Activated CD8-positive, alpha-beta memory T cell treated with anti-CD3 and anti-CD28 coated beads for 1 hour (primary cell): ENCODE results near the gene DAB1.
"Not testable (repeated sequence)": the region's sequence is repeated elsewhere in the genome, so short reads cannot be mapped to it uniquely, and the experiment has no call there.

Experiments
- DNase-seq, 2 donors: peaks; one replicate each; pipeline ENCODE4 v3.0.0-alpha.2; 2020; ENCODE audit warnings: low read depth in 1 of 2; ENCODE audit errors: extremely low read depth in 1 of 2

Gene DAB1

DNA sequence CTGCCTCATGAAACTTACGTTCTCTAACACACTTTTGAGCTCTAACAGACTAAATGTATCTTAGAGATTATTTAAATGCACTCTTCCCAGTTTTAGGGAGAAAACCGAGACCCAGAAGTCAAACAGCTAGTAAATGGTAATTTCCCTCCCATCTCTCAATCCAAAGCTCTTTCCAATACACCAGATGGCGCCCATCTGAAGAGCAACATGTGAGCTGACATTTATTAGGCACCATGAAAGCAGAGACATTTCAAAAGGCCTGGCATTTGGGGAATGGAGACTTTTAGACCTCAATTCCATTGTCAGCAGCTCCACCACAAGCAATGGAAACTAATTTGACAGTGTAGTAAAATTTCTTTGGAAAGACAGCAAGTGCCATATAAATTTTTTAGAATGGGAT lies 191.4 kb downstream of the DAB1 start:
- no peak for DNase-seq

GRCh38 chr1:57229998-57230397 lies 193.9 kb downstream of the DAB1 start:
- DNase-seq: no peak

- DNase-seq: no peak
Observed at GRCh38 chr1:57229076-57229475, 194.8 kb downstream of the DAB1 start.

GRCh38 chr1:57222801-57223200 lies 201.1 kb downstream of the DAB1 start:
- no peak for DNase-seq

- no peak for DNase-seq
Observed at GRCh38 chr1:57222307-57222706, 201.6 kb downstream of the DAB1 start.

DNA sequence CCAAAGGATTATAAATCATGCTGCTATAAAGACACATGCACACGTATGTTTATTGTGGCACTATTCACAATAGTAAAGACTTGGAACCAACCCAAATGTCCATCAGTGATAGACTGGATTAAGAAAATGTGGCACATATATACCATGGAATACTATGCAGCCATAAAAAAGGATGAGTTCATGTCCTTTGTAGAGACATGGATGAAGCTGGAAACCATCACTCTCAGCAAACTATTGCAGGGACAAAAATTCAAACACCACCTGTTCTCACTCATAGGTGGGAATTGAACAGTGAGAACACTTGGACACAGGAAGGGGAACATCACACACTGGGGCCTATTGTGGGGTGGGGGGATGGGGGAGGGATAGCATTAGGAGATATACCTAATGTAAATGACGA lies 203.0 kb downstream of the DAB1 start:
- DNase-seq: not testable (repeated sequence)

DNA sequence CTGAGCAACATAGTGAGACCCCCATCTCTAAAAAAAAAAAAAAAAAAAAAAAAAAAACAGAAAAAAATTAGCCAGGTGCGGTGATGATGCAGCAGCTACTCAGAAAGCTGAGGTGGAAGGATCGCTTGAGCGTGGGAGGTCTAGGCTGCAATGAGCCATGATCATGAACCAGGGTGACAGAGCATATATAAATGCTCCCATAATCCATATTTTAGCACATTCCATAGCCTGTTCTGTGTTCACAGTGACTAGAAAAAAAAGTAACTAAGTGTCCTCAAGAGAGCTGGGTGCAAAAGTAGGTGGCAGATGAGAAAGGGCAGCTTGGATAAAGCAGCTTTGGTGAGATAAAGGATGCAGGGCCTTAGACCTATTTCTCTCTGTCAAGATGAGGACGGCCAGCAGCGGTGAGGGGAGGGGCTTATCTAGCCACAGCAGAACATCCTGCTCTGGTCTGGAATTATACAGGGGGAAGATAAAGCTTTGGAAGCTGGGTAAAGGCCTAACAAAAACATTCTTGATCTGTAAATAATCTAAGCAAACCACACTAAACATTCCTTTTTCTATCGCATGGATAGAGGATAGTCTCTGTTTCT lies 205.3 kb downstream of the DAB1 start:
- no peak for DNase-seq

DNA sequence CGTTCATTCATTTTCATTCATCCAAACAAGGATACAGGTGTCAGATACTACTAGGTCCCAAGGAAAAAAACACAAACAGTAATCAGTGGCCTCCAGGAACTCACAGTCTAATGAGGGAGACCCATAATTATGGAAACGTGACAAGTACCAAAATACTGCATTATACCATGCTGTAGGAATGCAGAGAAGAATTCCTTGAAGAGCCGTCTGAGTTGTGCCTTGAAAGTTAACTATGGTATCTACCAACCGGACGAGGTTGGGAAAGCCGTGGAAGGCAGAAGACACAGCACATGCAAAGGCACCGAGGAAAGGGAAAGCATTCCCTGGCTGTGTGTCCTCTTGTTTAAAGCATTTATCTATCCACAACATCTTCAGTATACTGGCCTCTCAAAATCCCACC lies 206.0 kb downstream of the DAB1 start:
- DNase-seq: no peak

- no peak for DNase-seq
Observed at GRCh38 chr1:57214951-57215575, 208.8 kb downstream of the DAB1 start.

- DNase-seq: no peak
Observed at GRCh38 chr1:57210881-57211280, 213.0 kb downstream of the DAB1 start.

DNA sequence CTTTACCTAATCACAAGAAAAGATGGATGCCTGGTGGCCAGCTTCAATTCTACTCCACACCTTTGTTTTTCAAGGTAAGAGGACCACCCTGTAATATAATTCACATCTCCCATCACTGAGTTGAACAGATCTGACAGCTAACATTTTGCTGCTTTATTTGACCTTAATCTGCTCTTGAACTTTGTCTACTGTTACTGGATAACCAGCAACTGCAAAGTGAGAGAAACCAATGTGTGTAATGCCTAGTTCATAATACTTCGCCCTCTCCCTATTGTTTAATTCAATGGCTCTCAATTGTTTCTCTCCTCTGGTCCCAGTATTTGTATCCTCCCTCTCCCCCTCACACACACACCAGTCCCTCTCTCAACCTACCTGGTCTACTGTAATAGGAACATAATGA lies 214.4 kb downstream of the DAB1 start:
- no peak for DNase-seq

DNA sequence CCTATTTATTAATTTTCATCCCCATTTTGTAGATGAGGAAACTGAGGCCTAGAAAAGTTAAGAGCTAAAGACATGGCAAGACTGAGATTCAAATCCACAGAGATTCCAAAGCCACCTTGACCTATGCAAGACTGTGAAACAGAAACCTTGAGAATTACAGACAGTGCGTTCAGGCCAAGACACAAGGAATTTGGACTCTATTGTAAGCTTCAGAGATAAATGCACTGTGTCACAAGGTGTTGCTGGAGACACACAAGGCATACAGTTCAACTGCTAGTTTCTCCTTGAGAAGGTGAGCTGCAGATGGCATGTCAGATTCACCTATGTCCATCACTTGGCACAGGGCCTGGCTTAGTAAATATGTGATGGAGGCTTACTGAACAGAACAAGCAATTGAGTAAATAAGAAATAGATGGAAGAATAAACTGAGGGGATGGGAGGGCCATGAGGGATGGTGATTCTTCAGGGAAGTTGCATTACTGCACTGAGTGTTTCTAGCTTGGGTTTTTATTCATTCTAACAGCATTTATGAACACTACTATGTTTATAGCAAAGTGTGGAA lies 215.0 kb downstream of the DAB1 start:
- no peak for DNase-seq

GRCh38 chr1:57206038-57206437 lies 217.8 kb downstream of the DAB1 start:
- DNase-seq: no peak

DNA sequence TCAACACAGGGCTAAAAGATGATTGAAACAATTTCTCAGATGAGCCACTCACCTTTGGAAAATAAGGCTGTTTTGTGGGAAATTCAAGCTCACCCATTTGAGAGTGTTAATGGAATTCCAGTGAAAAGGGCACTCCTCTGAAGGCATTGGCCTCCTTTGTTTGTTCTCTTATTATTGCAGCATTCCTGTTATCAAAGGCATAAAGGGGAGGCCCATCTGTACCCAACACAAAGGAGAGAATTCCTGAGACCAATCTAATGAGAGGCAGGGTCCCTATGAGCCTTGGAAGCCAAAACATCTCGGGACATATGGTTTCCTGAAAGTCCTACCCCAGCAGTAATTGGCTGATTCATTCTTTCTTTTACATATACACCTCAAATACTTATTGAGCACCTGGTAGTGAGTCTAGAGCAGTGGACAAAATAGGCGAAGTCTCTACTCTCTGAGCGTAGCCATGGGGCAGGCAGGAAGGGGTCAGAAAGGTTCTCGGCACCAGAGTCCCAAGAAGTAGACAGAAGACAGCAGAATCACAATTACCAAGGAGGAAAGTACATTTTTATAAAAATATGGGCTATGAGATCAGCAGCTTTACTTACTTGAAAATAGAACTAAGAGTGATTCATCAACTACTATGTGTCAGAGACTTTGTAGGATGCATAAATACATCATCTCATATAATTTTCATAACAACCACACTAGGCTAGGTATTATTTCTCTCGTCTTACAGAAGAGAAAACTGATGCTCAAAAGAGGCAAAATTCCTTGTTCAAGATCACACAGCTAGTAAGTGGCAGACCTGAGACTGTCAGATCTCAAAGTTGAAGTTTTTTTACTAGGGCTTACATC lies 218.7 kb downstream of the DAB1 start:
- no peak for DNase-seq

DNA sequence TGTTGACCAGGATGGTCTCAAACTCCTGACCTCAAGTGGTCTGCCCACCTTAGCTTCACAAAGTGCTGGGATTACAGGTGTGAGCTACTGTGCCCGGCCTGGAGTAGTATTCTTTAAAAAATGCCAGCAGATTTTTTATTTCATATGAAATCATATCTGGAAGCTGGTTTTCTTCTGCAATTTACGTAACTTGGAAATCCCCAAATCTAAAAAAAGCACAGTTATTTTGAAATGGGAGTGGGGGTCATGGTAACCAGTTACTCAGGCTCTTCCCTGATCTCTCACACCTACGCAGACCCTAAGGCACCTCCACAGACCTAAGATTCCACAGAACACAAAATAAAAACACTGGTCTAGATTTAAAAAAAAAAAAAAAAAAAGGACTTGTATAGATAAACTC lies 219.8 kb downstream of the DAB1 start:
- DNase-seq: no peak

- DNase-seq: no peak
Observed at GRCh38 chr1:57202241-57202640, 221.6 kb downstream of the DAB1 start.

- DNase-seq: no peak
Observed at GRCh38 chr1:57198912-57199311, 224.9 kb downstream of the DAB1 start.

DNA sequence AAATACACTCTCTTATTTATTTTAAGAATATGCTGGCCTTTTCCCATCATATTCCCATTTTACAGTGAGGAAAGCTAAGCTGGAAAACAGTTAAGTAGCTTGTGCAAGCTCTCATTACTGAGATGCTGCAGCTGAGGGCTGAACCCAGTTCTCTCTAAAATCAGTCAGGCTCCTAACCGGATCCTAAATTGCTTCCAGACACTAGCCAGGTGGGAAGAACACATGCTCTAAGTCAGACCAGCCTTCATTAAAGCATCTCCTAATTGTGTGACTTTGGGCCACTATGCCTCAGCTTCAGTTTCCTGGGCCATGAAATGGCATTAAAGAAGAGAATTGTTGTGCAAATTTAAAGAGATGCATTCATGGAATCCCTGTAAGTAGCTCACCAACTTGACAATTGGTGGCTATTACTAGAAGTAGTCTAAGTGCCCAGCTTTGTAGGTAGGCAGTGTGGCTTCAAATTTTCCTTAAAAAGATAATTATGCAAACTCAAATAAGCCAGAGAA lies 228.4 kb downstream of the DAB1 start:
- DNase-seq: no peak

GRCh38 chr1:57192222-57192621 lies 231.6 kb downstream of the DAB1 start:
- no peak for DNase-seq

DNA sequence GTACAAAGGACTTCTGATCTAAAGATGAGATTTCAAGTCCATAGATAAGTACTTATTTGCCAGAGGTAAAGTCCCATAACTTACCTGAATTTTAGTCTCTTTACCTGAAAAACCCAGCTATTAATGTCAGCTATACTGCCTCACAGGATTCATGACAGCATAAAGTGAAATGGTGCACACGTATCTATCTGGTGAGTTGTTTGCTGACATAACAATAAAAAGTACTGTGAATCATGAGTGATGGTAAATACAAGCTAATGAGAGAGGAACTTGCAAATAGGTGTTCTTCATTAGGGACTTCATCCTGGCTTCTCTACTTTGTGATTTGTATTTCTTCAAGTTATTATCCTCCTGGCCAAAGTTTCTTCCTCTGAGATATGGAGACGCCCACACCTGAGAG lies 233.0 kb downstream of the DAB1 start:
- DNase-seq: no peak

DNA sequence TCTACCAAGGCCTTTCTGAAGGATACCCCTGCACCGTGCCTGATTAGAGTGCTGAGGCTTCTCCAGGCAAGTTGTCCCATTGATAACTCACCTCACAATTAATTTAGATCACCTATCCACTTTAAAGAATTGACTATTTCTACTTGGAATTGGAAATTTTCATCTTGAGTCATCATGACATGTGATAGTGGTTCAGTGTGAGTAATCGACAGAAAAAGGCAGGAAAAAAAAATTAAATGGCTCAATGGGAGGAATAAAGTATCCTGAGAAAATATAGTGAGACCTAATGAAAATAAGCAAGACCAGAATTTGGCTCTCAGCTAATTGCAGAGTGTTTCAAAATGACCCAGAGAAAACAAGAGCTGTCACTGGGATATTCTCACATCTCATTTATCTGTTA lies 235.7 kb downstream of the DAB1 start:
- no peak for DNase-seq

DNA sequence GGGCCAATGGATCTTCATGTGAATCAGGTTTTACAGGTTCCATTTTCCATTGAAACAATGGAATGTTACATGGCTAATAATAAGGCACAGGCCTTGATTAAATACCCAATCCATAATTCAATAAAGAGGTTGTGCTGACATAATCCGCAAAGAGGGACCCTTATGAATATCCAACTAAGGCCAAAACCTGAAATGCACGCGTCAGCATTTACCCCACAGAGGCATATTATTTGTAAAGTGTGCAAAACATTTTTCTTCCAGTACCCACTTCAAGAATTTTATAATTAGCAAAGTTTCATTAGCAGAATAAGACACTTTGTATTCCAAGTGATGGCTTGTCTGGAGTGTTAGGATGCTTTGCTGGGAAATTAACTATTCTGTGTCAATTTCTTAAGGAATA lies 237.4 kb downstream of the DAB1 start:
- DNase-seq: no peak
